Natural killer cell (primary cell): ENCODE results near the gene TULP4. TPM values are rescaled to one million over a fixed set of nuclear protein-coding genes. Genes with fewer than 3 reads are reported as not detected.

Experiments used
- ATAC-seq, 3 donors: fragments of 150-1000 bp in 2 of 3; fragments of 200-7000 bp in 1 of 3; cut with Tn5 transposase; 1 replicate in 1 of 3; 2 replicates in 2 of 3; pipeline ENCODE4 v1.10.0; 2021; ENCODE audit warnings: mild to moderate bottlenecking in 2 of 3, moderate library complexity in 2 of 3
- DNase-seq, 2 donors: peaks; one replicate each; pipeline versions ENCODE4 v3.0.0 to v3.0.0-alpha.2; 2013 to 2021; ENCODE audit warnings: mixed read lengths in 1 of 2
- H3K27ac ChIP-seq: one replicate; pipeline ENCODE4 v1.5.1; 2013; ENCODE audit warnings: mild to moderate bottlenecking, low read length
- H3K27me3 ChIP-seq: one replicate; pipeline ENCODE4 v1.6.1; 2013; ENCODE audit warnings: low read length; ENCODE audit not compliant: control insufficient read depth, insufficient read depth
- H3K36me3 ChIP-seq: one replicate; pipeline ENCODE4 v1.6.1; 2013; ENCODE audit warnings: low read length; ENCODE audit not compliant: control insufficient read depth, insufficient read depth
- H3K4me1 ChIP-seq: one replicate; pipeline ENCODE4 v1.6.1; 2013; ENCODE audit warnings: low read length; ENCODE audit not compliant: control insufficient read depth, insufficient read depth
- H3K4me3 ChIP-seq: one replicate; pipeline ENCODE4 v1.5.1; 2013; ENCODE audit warnings: low read length
- H3K9me3 ChIP-seq: one replicate; pipeline ENCODE4 v1.6.1; 2013; ENCODE audit warnings: low read length; ENCODE audit not compliant: control insufficient read depth, insufficient read depth
- H3K27ac Mint-ChIP-seq, 2 donors: one replicate each; pipeline ENCODE4 v1.8.0; 2022; ENCODE audit warnings: mild to moderate bottlenecking in 2 of 2, mixed read lengths in 2 of 2, moderate library complexity in 1 of 2
- H3K27me3 Mint-ChIP-seq, 2 donors: one replicate each; pipeline ENCODE4 v1.8.0; 2022; ENCODE audit warnings: low read depth in 2 of 2, mixed read lengths in 2 of 2
- H3K36me3 Mint-ChIP-seq: one replicate; pipeline ENCODE4 v1.8.0; 2022; ENCODE audit warnings: mixed read lengths
- H3K4me1 Mint-ChIP-seq, 2 donors: one replicate each; pipeline ENCODE4 v1.8.0; 2022; ENCODE audit warnings: mixed read lengths in 2 of 2
- H3K4me3 Mint-ChIP-seq: one replicate; pipeline ENCODE4 v1.8.0; 2022; ENCODE audit warnings: mild to moderate bottlenecking, moderate library complexity, mixed read lengths
- H3K9me3 Mint-ChIP-seq, 2 donors: one replicate each; pipeline ENCODE4 v1.8.0; 2022; ENCODE audit warnings: mixed read lengths in 2 of 2
- CTCF ChIP-seq: fragments of 200-600 bp; IDR thresholded peaks from one replicate; pipeline ENCODE4 v1.8.0; 2022; ENCODE audit warnings: antibody characterized with exemption
- WGBS: methylation state at CpG from one replicate; pipeline ENCODE4 v1.1.7; 2013; ENCODE audit warnings: missing lambda C conversion rate; ENCODE audit not compliant: insufficient coverage; 5-methylcytosine and 5-hydroxymethylcytosine counted together
- intact Hi-C: fragments of 100-400 bp; cut with micrococcal nuclease; formaldehyde crosslinking; loops from one replicate; pipeline ENCODE4 v1.14.2; 2022
- total RNA-seq, 4 donors: library from RNA; stranded (reverse); fragments of 120-200 nt in 1 of 4; gene quantifications; one replicate each; pipeline versions ENCODE4 v1.2.3 to v1.2.4, GENCODE V29; 2013 to 2022

TULP4 gene
- total RNA-seq, 3 donors from 2014 or later (not counting 1 experiment from before 2014, with no cell fraction given), result 75.2 to 89.5 (median 88.3) TPM

GRCh38 chr6:158323561-158323958 lies 11.3 kb downstream of the TULP4 start:
- intact Hi-C loops, result no loop called here
- ATAC-seq, result no peak
- H3K27ac Mint-ChIP-seq, result no peak overlapping the region

GRCh38 chr6:158324136-158324535 lies 11.9 kb downstream of the TULP4 start:
- ATAC-seq (no peak), DNase-seq (no peak)
- Histone ChIP-seq H3K4me3 (no peak overlapping the region), H3K4me1 (no peaks in the 10 kb centered on the region), H3K27me3 (no peaks in the 10 kb centered on the region), H3K9me3 (no peaks in the 10 kb centered on the region), H3K36me3 (no peaks in the 10 kb centered on the region), H3K27ac (no peak overlapping the region)
- WGBS, result 94% methylated on average over 5 of the region's 5 CpGs
- H3K9me3 Mint-ChIP-seq, result no peaks in the 10 kb centered on the region
- no peak overlapping the region for H3K27ac Mint-ChIP-seq
- TF ChIP-seq CTCF, result no peak
- H3K4me1 Mint-ChIP-seq, result peaks cover 12 to 35% of the 10 kb centered on the region in 2 donors
- intact Hi-C loops, result no loop called here
- H3K36me3 Mint-ChIP-seq, result no peaks in the 10 kb centered on the region
- no peaks in the 10 kb centered on the region for H3K27me3 Mint-ChIP-seq
- H3K4me3 Mint-ChIP-seq, result no peak overlapping the region

More at GRCh38 chr6:158323561-158323958, 11.3 kb downstream of the TULP4 start:
- no peaks in the 10 kb centered on the region for H3K36me3 ChIP-seq
- Mint-ChIP-seq H3K36me3 (no peaks in the 10 kb centered on the region), H3K9me3 (no peaks in the 10 kb centered on the region), H3K4me3 (no peak overlapping the region), H3K27me3 (no peaks in the 10 kb centered on the region), H3K4me1 (peaks cover 12 to 29% of the 10 kb centered on the region in 2 donors)
- H3K27me3 ChIP-seq, result no peaks in the 10 kb centered on the region
- WGBS, result 100% methylated on average over 2 of the region's 2 CpGs
- no peak overlapping the region for H3K27ac ChIP-seq
- H3K4me1 ChIP-seq, result no peaks in the 10 kb centered on the region
- H3K9me3 ChIP-seq, result no peaks in the 10 kb centered on the region
- H3K4me3 ChIP-seq, result no peak overlapping the region
- no peak for DNase-seq
- TF ChIP-seq CTCF, result no peak

- Histone ChIP-seq H3K27me3 (no peaks in the 10 kb centered on the region), H3K27ac (no peak overlapping the region), H3K36me3 (no peaks in the 10 kb centered on the region), H3K4me3 (no peak overlapping the region), H3K4me1 (no peaks in the 10 kb centered on the region), H3K9me3 (no peaks in the 10 kb centered on the region)
- no peak overlapping the region for H3K27ac Mint-ChIP-seq
- DNase-seq (no peak), ATAC-seq (no peak)
- TF ChIP-seq CTCF, result no peak
- no peaks in the 10 kb centered on the region for H3K27me3 Mint-ChIP-seq
- H3K4me1 Mint-ChIP-seq, result peaks cover 12 to 48% of the 10 kb centered on the region in 2 donors
- no peaks in the 10 kb centered on the region for H3K9me3 Mint-ChIP-seq
- WGBS, result 71% methylated on average over 1 of the region's 1 CpG
- H3K4me3 Mint-ChIP-seq, result no peak overlapping the region
- no peaks in the 10 kb centered on the region for H3K36me3 Mint-ChIP-seq
- intact Hi-C loops, result no loop called here
Measured at GRCh38 chr6:158327211-158327610, 14.9 kb downstream of the TULP4 start.

GRCh38 chr6:158328952-158329351 lies 16.7 kb downstream of the TULP4 start:
- no peak overlapping the region for H3K27ac ChIP-seq
- Mint-ChIP-seq H3K27me3 (no peaks in the 10 kb centered on the region), H3K36me3 (no peaks in the 10 kb centered on the region), H3K4me3 (no peak overlapping the region), H3K4me1 (peaks cover 12 to 42% of the 10 kb centered on the region in 2 donors), H3K27ac (no peak overlapping the region), H3K9me3 (peaks cover 0 to 3% of the 10 kb centered on the region in 2 donors)
- H3K4me1 ChIP-seq, result no peaks in the 10 kb centered on the region
- no peak for TF ChIP-seq CTCF
- no peaks in the 10 kb centered on the region for H3K27me3 ChIP-seq
- peaks cover 4% of the 10 kb centered on the region for H3K9me3 ChIP-seq
- H3K4me3 ChIP-seq, result no peak overlapping the region
- DNase-seq (no peak), ATAC-seq (no peak)
- no peaks in the 10 kb centered on the region for H3K36me3 ChIP-seq
- WGBS, result no CpG with 5 or more reads among the region's 1 CpG
- intact Hi-C loops, result no loop called here
